NCI-H1694 treated with DMSO at 0.1 percent for 48 hours (cell line): ENCODE results near the gene SCAP.

Experiments
- DNase-seq: peaks from one replicate; lab custom pipeline; 2025; lab: John Stamatoyannopoulos, UW

SCAP gene

GRCh38 chr3:47414161-47414564 is 61.6 kb downstream of the SCAP start:
- no peak for DNase-seq

GRCh38 chr3:47413751-47414150 is 62.0 kb downstream of the SCAP start:
- DNase-seq = no peak

GRCh38 chr3:47412842-47413520 is 62.8 kb downstream of the SCAP start:
- no peak for DNase-seq

- no peak for DNase-seq
These were observed 63.3 kb downstream of the SCAP start for GRCh38 chr3:47412453-47412756.

- DNase-seq = no peak
These were observed 63.9 kb downstream of the SCAP start for GRCh38 chr3:47411696-47412452.

GRCh38 chr3:47410801-47411646 is 64.7 kb downstream of the SCAP start:
- DNase-seq = no peak

- no peak for DNase-seq
These were observed 65.4 kb downstream of the SCAP start for GRCh38 chr3:47410417-47410720.

GRCh38 chr3:47409688-47410416 is 65.9 kb downstream of the SCAP start:
- DNase-seq = no peak

- no peak for DNase-seq
These were observed 66.5 kb downstream of the SCAP start for GRCh38 chr3:47409284-47409683.

GRCh38 chr3:47408839-47409229 is 66.9 kb downstream of the SCAP start:
- no peak for DNase-seq

GRCh38 chr3:47407896-47408838 is 67.6 kb downstream of the SCAP start:
- no peak for DNase-seq

- DNase-seq = no peak
These were observed 68.5 kb downstream of the SCAP start for GRCh38 chr3:47407237-47407636.

- no peak for DNase-seq
These were observed 69.0 kb downstream of the SCAP start for GRCh38 chr3:47406762-47407149.

GRCh38 chr3:47405820-47406761 is 69.7 kb downstream of the SCAP start:
- no peak for DNase-seq

GRCh38 chr3:47404955-47405790 is 70.6 kb downstream of the SCAP start:
- DNase-seq = no peak

GRCh38 chr3:47404431-47404876 is 71.3 kb downstream of the SCAP start:
- DNase-seq = no peak

- DNase-seq = no peak
These were observed 76.0 kb downstream of the SCAP start for GRCh38 chr3:47399531-47400270.

- no peak for DNase-seq
These were observed 76.7 kb downstream of the SCAP start for GRCh38 chr3:47399016-47399415.
